ENCODE data around the gene CFAP299.

The CFAP299 gene

DNA sequence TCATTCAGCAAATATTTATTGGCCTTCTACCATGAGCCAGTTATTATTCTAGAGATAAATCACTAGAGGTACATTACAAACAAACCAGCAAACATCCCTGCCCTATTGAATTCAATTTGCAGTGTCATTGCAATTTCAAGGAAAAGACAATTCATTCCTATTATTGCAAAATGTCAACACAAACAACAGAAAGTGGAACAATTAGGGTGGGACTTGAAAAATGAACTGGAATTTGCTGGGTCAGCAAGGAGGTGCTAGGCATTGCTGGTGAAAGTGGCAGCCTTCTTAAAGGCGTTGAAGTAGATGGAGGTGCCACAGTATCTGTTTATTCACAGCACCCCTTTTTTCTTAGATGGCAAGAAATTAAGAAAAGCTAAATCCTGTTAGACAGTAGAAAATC is 470.9 kb downstream of the CFAP299 start:
- Histone ChIP-seq H3K9me3 (ENCODE audit: control insufficient read depth, low read depth, low read length) (no peaks in the 10 kb centered on the region), H3K9ac (ENCODE audit: low read length) (no peak overlapping the region), H3K27ac (ENCODE audit: low read length) (no peak overlapping the region), H3K36me3 (ENCODE audit: control insufficient read depth, low read depth, low read length) (no peaks in the 10 kb centered on the region), H3K4me1 (ENCODE audit: control insufficient read depth, low read depth, low read length) (no peaks in the 10 kb centered on the region), H3K27me3 (ENCODE audit: control insufficient read depth, insufficient read depth, low read length) (no peaks in the 10 kb centered on the region), H3K4me3 (ENCODE audit: low read length) (no peak overlapping the region)

DNA sequence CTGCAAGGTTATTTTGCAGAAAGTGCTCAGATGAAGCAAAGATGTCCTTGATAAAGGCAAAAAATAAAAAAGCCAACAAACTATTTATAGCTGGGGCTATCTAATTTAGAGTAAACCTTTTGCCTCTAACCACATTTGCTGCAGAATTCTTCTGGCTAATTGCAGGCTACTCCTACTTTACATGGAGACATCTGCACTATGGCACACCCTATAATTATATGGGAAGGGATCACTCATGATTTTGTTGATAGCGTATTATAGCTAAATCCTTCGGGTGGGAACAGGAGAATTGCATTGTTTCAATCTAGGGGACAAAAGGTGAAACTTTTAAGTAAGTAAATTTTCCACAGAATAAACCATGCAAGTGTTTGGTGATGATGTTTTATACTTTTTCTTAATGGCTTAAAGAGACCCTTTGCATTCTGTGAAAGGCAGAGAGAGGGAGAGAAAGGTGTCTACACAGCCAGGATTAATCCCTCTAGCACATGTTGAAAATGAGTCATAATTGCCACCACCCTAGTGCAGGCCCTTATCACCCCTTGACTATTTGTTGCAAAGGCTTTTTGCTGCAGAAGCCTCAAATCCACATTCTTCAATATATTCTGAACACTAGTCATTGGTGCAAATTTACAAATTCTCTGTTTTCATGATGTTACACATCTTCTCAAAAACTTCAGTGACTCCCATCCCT is 473.7 kb downstream of the CFAP299 start:
- no peaks in the 10 kb centered on the region for H3K27me3 ChIP-seq (ENCODE audit: control insufficient read depth, insufficient read depth, low read length)
- no peak overlapping the region for H3K4me3 ChIP-seq (ENCODE audit: low read length)
- no peak overlapping the region for H3K9ac ChIP-seq (ENCODE audit: low read length)
- no peaks in the 10 kb centered on the region for H3K9me3 ChIP-seq (ENCODE audit: control insufficient read depth, low read depth, low read length)
- no peaks in the 10 kb centered on the region for H3K36me3 ChIP-seq (ENCODE audit: control insufficient read depth, low read depth, low read length)
- H3K4me1 ChIP-seq (ENCODE audit: control insufficient read depth, low read depth, low read length), result no peaks in the 10 kb centered on the region
- H3K27ac ChIP-seq (ENCODE audit: low read length), result no peak overlapping the region

GRCh38 chr4:80811406-80811805 is 475.9 kb downstream of the CFAP299 start:
- no peak overlapping the region for H3K4me3 ChIP-seq (ENCODE audit: low read length)
- no peaks in the 10 kb centered on the region for H3K4me1 ChIP-seq (ENCODE audit: control insufficient read depth, low read depth, low read length)
- H3K27me3 ChIP-seq (ENCODE audit: control insufficient read depth, insufficient read depth, low read length), result no peaks in the 10 kb centered on the region
- no peaks in the 10 kb centered on the region for H3K36me3 ChIP-seq (ENCODE audit: control insufficient read depth, low read depth, low read length)
- no peak overlapping the region for H3K9ac ChIP-seq (ENCODE audit: low read length)
- H3K9me3 ChIP-seq (ENCODE audit: control insufficient read depth, low read depth, low read length), result no peaks in the 10 kb centered on the region
- no peak overlapping the region for H3K27ac ChIP-seq (ENCODE audit: low read length)

GRCh38 chr4:80812145-80812544 is 476.6 kb downstream of the CFAP299 start:
- Histone ChIP-seq H3K4me3 (ENCODE audit: low read length) (no peak overlapping the region), H3K27ac (ENCODE audit: low read length) (no peak overlapping the region), H3K36me3 (ENCODE audit: control insufficient read depth, low read depth, low read length) (no peaks in the 10 kb centered on the region), H3K4me1 (ENCODE audit: control insufficient read depth, low read depth, low read length) (no peaks in the 10 kb centered on the region), H3K27me3 (ENCODE audit: control insufficient read depth, insufficient read depth, low read length) (no peaks in the 10 kb centered on the region), H3K9ac (ENCODE audit: low read length) (no peak overlapping the region), H3K9me3 (ENCODE audit: control insufficient read depth, low read depth, low read length) (no peaks in the 10 kb centered on the region)

GRCh38 chr4:80814266-80814665 is 478.7 kb downstream of the CFAP299 start:
- Histone ChIP-seq H3K9ac (ENCODE audit: low read length) (no peak overlapping the region), H3K4me1 (ENCODE audit: control insufficient read depth, low read depth, low read length) (no peaks in the 10 kb centered on the region)

GRCh38 chr4:80831383-80832361 is 496.1 kb downstream of the CFAP299 start:
- Histone ChIP-seq H3K27me3 (ENCODE audit: control insufficient read depth, insufficient read depth, low read length) (no peaks in the 10 kb centered on the region), H3K27ac (ENCODE audit: low read length) (no peak overlapping the region), H3K4me1 (ENCODE audit: control insufficient read depth, low read depth, low read length) (no peaks in the 10 kb centered on the region), H3K36me3 (ENCODE audit: control insufficient read depth, low read depth, low read length) (no peaks in the 10 kb centered on the region), H3K9ac (ENCODE audit: low read length) (no peak overlapping the region), H3K4me3 (ENCODE audit: low read length) (no peak overlapping the region), H3K9me3 (ENCODE audit: control insufficient read depth, low read depth, low read length) (no peaks in the 10 kb centered on the region)

More at GRCh38 chr4:80814266-80814665, 478.7 kb downstream of the CFAP299 start:
- Histone ChIP-seq H3K27me3 (ENCODE audit: control insufficient read depth, insufficient read depth, low read length) (no peaks in the 10 kb centered on the region), H3K9me3 (ENCODE audit: control insufficient read depth, low read depth, low read length) (no peaks in the 10 kb centered on the region), H3K27ac (ENCODE audit: low read length) (no peak overlapping the region), H3K36me3 (ENCODE audit: control insufficient read depth, low read depth, low read length) (no peaks in the 10 kb centered on the region), H3K4me3 (ENCODE audit: low read length) (no peak overlapping the region)

DNA sequence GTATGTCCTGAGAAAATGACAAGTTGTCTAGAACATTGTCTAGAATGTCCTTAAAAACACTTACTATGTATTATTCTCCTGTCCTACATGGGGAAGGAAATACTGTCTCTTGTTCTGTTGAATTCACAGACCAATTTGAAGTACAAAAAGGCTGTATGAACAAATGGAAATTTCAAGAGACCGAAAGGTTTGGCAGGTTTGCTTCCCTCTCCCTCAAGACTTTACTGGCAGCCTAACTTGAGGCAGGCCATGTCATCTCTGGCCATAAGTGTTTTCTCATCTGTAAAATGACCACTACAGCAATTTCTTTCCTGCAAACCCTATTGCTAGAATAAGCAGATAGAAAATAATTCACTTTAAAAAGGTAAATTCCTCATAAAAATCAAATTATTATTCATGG is 503.8 kb downstream of the CFAP299 start:
- Histone ChIP-seq H3K27ac (ENCODE audit: low read length) (no peak overlapping the region), H3K36me3 (ENCODE audit: control insufficient read depth, low read depth, low read length) (no peaks in the 10 kb centered on the region), H3K4me3 (ENCODE audit: low read length) (no peak overlapping the region), H3K9me3 (ENCODE audit: control insufficient read depth, low read depth, low read length) (no peaks in the 10 kb centered on the region), H3K9ac (ENCODE audit: low read length) (no peak overlapping the region), H3K27me3 (ENCODE audit: control insufficient read depth, insufficient read depth, low read length) (no peaks in the 10 kb centered on the region), H3K4me1 (ENCODE audit: control insufficient read depth, low read depth, low read length) (no peaks in the 10 kb centered on the region)

DNA sequence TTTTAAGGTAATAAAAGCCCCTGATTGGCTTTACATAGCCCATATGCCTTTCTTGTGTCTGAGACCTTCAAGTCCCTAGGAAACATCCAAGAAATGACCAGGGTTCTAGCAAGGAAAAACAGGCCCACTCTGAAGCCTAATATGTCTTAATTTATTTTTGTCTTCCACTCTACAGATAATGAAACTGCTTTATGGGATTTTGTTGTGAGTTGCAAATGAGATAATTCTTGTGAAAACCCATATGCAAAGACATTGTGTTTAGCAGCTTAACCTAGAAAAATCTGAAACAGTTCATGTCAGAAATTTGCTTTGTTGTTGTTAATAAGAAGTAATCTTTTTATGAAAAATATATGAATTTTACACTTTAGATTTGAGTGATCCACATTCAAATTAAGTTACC is 504.3 kb downstream of the CFAP299 start:
- H3K36me3 ChIP-seq (ENCODE audit: control insufficient read depth, low read depth, low read length), result no peaks in the 10 kb centered on the region

DNA sequence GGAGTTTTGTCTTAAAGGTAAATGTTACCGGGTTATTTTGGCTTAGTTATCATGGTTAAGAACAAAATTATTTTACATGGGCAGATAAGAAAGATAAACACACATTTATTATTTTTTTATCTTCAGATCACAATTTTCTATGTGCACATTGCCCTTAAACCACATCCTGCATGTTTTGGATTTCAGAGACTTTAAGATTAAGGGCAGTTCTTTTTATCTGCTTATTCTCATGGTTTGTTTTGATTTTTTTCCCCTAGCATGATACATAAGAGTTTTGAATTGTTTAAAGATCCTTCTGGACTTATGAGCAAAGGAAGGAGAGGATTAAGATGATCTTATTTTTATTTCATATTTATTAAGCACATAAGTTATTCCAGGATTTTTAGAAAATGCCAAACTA is 504.9 kb downstream of the CFAP299 start:
- Histone ChIP-seq H3K36me3 (ENCODE audit: control insufficient read depth, low read depth, low read length) (no peaks in the 10 kb centered on the region), H3K4me1 (ENCODE audit: control insufficient read depth, low read depth, low read length) (no peaks in the 10 kb centered on the region), H3K4me3 (ENCODE audit: low read length) (no peak overlapping the region), H3K27me3 (ENCODE audit: control insufficient read depth, insufficient read depth, low read length) (no peaks in the 10 kb centered on the region), H3K27ac (ENCODE audit: low read length) (no peak overlapping the region), H3K9me3 (ENCODE audit: control insufficient read depth, low read depth, low read length) (no peaks in the 10 kb centered on the region), H3K9ac (ENCODE audit: low read length) (no peak overlapping the region)

More for the DNA sequence above, 504.3 kb downstream of the CFAP299 start:
- no peaks in the 10 kb centered on the region for H3K9me3 ChIP-seq (ENCODE audit: control insufficient read depth, low read depth, low read length)
- H3K27me3 ChIP-seq (ENCODE audit: control insufficient read depth, insufficient read depth, low read length), result no peaks in the 10 kb centered on the region
- H3K27ac ChIP-seq (ENCODE audit: low read length), result no peak overlapping the region
- H3K4me3 ChIP-seq (ENCODE audit: low read length), result no peak overlapping the region
- no peaks in the 10 kb centered on the region for H3K4me1 ChIP-seq (ENCODE audit: control insufficient read depth, low read depth, low read length)
- H3K9ac ChIP-seq (ENCODE audit: low read length), result no peak overlapping the region

GRCh38 chr4:80841587-80842281 is 506.2 kb downstream of the CFAP299 start:
- H3K4me1 ChIP-seq (ENCODE audit: control insufficient read depth, low read depth, low read length), result no peaks in the 10 kb centered on the region
- H3K27me3 ChIP-seq (ENCODE audit: control insufficient read depth, insufficient read depth, low read length), result no peaks in the 10 kb centered on the region
- H3K27ac ChIP-seq (ENCODE audit: low read length), result no peak overlapping the region
- H3K36me3 ChIP-seq (ENCODE audit: control insufficient read depth, low read depth, low read length), result no peaks in the 10 kb centered on the region
- no peaks in the 10 kb centered on the region for H3K9me3 ChIP-seq (ENCODE audit: control insufficient read depth, low read depth, low read length)
- no peak overlapping the region for H3K9ac ChIP-seq (ENCODE audit: low read length)
- H3K4me3 ChIP-seq (ENCODE audit: low read length), result no peak overlapping the region

DNA sequence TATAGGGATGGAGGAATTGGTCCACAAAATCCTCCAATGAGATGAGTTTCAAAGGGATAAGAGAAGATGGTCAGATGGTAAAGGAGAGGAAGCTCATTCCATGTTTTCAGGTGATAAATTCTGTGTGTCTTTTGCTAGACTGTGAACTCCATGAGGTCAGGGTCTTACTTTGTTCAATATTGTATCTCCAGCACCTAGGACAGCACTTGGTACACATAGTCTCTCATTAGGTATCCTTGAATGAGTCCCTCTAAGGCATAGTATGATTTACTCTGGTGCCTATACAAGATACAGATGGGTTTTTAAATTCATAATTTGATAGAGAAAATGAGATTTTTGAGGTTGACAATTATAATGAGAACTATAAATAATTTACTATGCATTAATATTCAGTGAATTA is 510.7 kb downstream of the CFAP299 start:
- no peak overlapping the region for H3K9ac ChIP-seq (ENCODE audit: low read length)
- H3K36me3 ChIP-seq (ENCODE audit: control insufficient read depth, low read depth, low read length), result no peaks in the 10 kb centered on the region
- H3K9me3 ChIP-seq (ENCODE audit: control insufficient read depth, low read depth, low read length), result no peaks in the 10 kb centered on the region
- H3K27me3 ChIP-seq (ENCODE audit: control insufficient read depth, insufficient read depth, low read length), result no peaks in the 10 kb centered on the region
- no peak overlapping the region for H3K27ac ChIP-seq (ENCODE audit: low read length)
- H3K4me3 ChIP-seq (ENCODE audit: low read length), result no peak overlapping the region
- H3K4me1 ChIP-seq (ENCODE audit: control insufficient read depth, low read depth, low read length), result no peaks in the 10 kb centered on the region

Measured in iPS-18a (cell line).